Measurements from ENCODE around the gene MGST2. TPM values are rescaled to one million over a fixed set of nuclear protein-coding genes. Genes with fewer than 3 reads are reported as not detected.

MGST2 gene
- total RNA-seq, 2 donors from 2014 or later = 23.4 to 44.1 TPM

- peaks cover 64% of the 10 kb centered on the region for H3K4me1 ChIP-seq
- DNase-seq (no peak), ATAC-seq (no peak)
- H3K9me3 ChIP-seq = no peaks in the 10 kb centered on the region
- no peaks in the 10 kb centered on the region for H3K36me3 ChIP-seq (replicated peaks in 1 of 2; ENCODE audit: insufficient read depth in 1 of 2, low read depth in 2 of 2)
- TF ChIP-seq, protein P1, sequence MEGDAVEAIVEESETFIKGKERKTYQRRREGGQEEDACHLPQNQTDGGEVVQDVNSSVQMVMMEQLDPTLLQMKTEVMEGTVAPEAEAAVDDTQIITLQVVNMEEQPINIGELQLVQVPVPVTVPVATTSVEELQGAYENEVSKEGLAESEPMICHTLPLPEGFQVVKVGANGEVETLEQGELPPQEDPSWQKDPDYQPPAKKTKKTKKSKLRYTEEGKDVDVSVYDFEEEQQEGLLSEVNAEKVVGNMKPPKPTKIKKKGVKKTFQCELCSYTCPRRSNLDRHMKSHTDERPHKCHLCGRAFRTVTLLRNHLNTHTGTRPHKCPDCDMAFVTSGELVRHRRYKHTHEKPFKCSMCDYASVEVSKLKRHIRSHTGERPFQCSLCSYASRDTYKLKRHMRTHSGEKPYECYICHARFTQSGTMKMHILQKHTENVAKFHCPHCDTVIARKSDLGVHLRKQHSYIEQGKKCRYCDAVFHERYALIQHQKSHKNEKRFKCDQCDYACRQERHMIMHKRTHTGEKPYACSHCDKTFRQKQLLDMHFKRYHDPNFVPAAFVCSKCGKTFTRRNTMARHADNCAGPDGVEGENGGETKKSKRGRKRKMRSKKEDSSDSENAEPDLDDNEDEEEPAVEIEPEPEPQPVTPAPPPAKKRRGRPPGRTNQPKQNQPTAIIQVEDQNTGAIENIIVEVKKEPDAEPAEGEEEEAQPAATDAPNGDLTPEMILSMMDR (IDR thresholded peaks at IDR 0.05) = no peak
- no peak for TF ChIP-seq POLR2A (IDR thresholded peaks at IDR 0.05)
- WGBS, 2 donors = 46 to 60% methylated on average over 2 of the region's 2 CpGs
- H3K27me3 ChIP-seq = no peaks in the 10 kb centered on the region
- no peak overlapping the region for H3K4me3 ChIP-seq
- peak overlapping the region in 1 of 4 donors; percentile 90 for H3K27ac ChIP-seq
- intact Hi-C loops (cut with DNase I) = no loop called here
Measured at GRCh38 chr4:139668036-139668435, 2.4 kb downstream of the MGST2 start.

DNA sequence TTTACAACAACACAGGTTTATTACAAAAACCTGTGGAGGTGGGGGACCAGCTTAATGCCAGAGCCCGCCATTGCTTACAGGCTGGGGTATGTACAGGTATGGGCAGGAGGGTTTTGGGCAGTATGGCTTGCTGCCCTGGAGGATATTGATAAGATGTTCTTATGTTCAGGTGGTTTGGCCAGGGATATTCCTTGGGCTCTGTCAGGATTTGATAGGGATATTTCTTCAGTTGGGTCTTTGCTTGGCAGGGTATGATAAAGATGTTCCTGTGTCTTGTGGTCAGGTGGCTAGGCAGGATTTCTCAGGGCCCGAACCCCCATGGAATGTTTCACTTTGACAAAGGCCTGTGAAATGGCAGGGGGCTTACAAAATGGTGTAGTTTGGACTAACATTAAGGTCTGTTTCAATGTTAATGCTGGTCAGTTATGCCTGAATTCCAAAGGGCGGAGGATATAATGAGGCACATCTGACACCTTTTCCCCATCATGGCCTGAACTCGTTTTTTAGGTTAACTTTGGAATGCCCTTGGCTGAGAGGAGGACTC, 3.1 kb downstream of the MGST2 start:
- peaks cover 57% of the 10 kb centered on the region for H3K4me1 ChIP-seq
- 80 to 81% methylated on average over 4 of the region's 4 CpGs for WGBS, 2 donors
- DNase-seq (no peak), ATAC-seq (no peak)
- H3K4me3 ChIP-seq = no peak overlapping the region
- TF ChIP-seq, protein P1 (IDR thresholded peaks at IDR 0.05) = no peak
- TF ChIP-seq POLR2A (IDR thresholded peaks at IDR 0.05) = no peak
- no peaks in the 10 kb centered on the region for H3K9me3 ChIP-seq
- H3K27me3 ChIP-seq = no peaks in the 10 kb centered on the region
- H3K27ac ChIP-seq = no peak overlapping the region
- intact Hi-C loops (cut with DNase I) = no loop called here
- H3K36me3 ChIP-seq (replicated peaks in 1 of 2; ENCODE audit: insufficient read depth in 1 of 2, low read depth in 2 of 2) = no peaks in the 10 kb centered on the region

- intact Hi-C loops (cut with DNase I) = no loop called here
- Histone ChIP-seq H3K9me3 (no peaks in the 10 kb centered on the region), H3K27ac (no peak overlapping the region), H3K4me1 (peaks cover 51% of the 10 kb centered on the region), H3K36me3 (replicated peaks in 1 of 2; ENCODE audit: insufficient read depth in 1 of 2, low read depth in 2 of 2) (no peaks in the 10 kb centered on the region), H3K27me3 (no peaks in the 10 kb centered on the region), H3K4me3 (no peak overlapping the region)
- DNase-seq (no peak), ATAC-seq (no peak)
- TF ChIP-seq, protein P1 (IDR thresholded peaks at IDR 0.05) = no peak
- TF ChIP-seq POLR2A (IDR thresholded peaks at IDR 0.05) = no peak
- WGBS, 2 donors = 67 to 78% methylated on average over 4 to 6 of the region's 6 CpGs
Measured at GRCh38 chr4:139669335-139669734, 3.7 kb downstream of the MGST2 start.

GRCh38 chr4:139669890-139670289, 4.3 kb downstream of the MGST2 start:
- DNase-seq = no peak
- WGBS, 2 donors = 13 to 29% methylated on average over 5 of the region's 6 CpGs
- intact Hi-C loops (cut with DNase I) = no loop called here

More at GRCh38 chr4:139669890-139670289, 4.3 kb downstream of the MGST2 start:
- no peak overlapping the region for H3K27ac ChIP-seq
- TF ChIP-seq, protein P1 (IDR thresholded peaks at IDR 0.05) = no peak
- TF ChIP-seq POLR2A (IDR thresholded peaks at IDR 0.05) = no peak
- no peaks in the 10 kb centered on the region for H3K9me3 ChIP-seq
- H3K27me3 ChIP-seq = no peaks in the 10 kb centered on the region
- H3K36me3 ChIP-seq (replicated peaks in 1 of 2; ENCODE audit: insufficient read depth in 1 of 2, low read depth in 2 of 2) = no peaks in the 10 kb centered on the region
- no peak overlapping the region for H3K4me3 ChIP-seq
- no peak for ATAC-seq
- H3K4me1 ChIP-seq = peaks cover 45% of the 10 kb centered on the region

Data from body of pancreas (tissue), 4 donors.